K562 (cell line): Measurements from ENCODE around the gene MLC1. TPM values are rescaled to one million over a fixed set of nuclear protein-coding genes. Genes with fewer than 3 reads are reported as not detected.
A peak's percentile ranks its signal among the peaks of the same experiment; 100 is the strongest.

Source experiments
- BCL6 ChIP-seq: fragments of 250-450 bp; sonication (Bioruptor Pico); IDR thresholded peaks from 2 replicates; pipeline ENCODE4 v1.4.0; 2020
- FOSL1 ChIP-seq: fragments of 200-800 bp; sonication (Bioruptor generic); conservative IDR thresholded peaks from 2 replicates; pipeline ENCODE4 v1.6.1; 2016; ENCODE audit warnings: missing genetic modification characterization, missing compliant biosample characterization
- FOXA3 ChIP-seq, 2 experiments: fragments of 450-650 bp in 1 of 2; sonication (generic) in 1 of 2; formaldehyde crosslinking; IDR thresholded peaks in 1 of 2; conservative IDR thresholded peaks in 1 of 2; 2 replicates each; pipeline versions ENCODE4 v1.4.0 to v1.8.0; 2020 to 2022; ENCODE audit warnings: mild to moderate bottlenecking in 2 of 2, missing genetic modification reagents in 1 of 2
- HDAC3 ChIP-seq: fragments of 450-650 bp; IDR thresholded peaks from 2 replicates; pipeline ENCODE4 v1.6.1; 2018; ENCODE audit warnings: borderline replicate concordance, mild to moderate bottlenecking, moderate library complexity; ENCODE audit not compliant: partially characterized antibody
- HMG20A ChIP-seq: fragments of 450-650 bp; formaldehyde crosslinking; conservative IDR thresholded peaks from 2 replicates; pipeline ENCODE4 v1.4.0; 2020; ENCODE audit warnings: mild to moderate bottlenecking, mixed read lengths
- HOXB6 ChIP-seq: fragments of 250-450 bp; sonication (Bioruptor Pico); IDR thresholded peaks from 2 replicates; pipeline ENCODE4 v1.5.1; 2022; ENCODE audit warnings: mild to moderate bottlenecking, borderline replicate concordance
- KDM1A ChIP-seq, 2 experiments: fragments of 450-650 bp; IDR thresholded peaks; 2 replicates each; pipeline ENCODE4 v1.6.1; 2016; ENCODE audit warnings: mild to moderate bottlenecking in 2 of 2
- NFIX ChIP-seq: fragments of 250-450 bp; sonication (Bioruptor Pico); IDR thresholded peaks from 2 replicates; pipeline ENCODE4 v1.4.0; 2020; ENCODE audit warnings: low read depth, mild to moderate bottlenecking, moderate library complexity
- PCBP1 ChIP-seq: fragments of 200-400 bp; formaldehyde crosslinking; IDR thresholded peaks from 2 replicates; pipeline ENCODE4 v1.6.1; 2018; ENCODE audit warnings: mild to moderate bottlenecking, low read depth, low read length; ENCODE audit not compliant: poor library complexity, severe bottlenecking
- POU5F1 ChIP-seq: fragments of 150-350 bp; IDR thresholded peaks from 2 replicates; pipeline ENCODE4 v1.6.1; 2014; ENCODE audit warnings: borderline replicate concordance, low read length, low read depth, mild to moderate bottlenecking; ENCODE audit not compliant: partially characterized antibody
- RB1 ChIP-seq: fragments of 450-650 bp; IDR thresholded peaks from 2 replicates; pipeline ENCODE4 v1.6.1; 2017; ENCODE audit warnings: low read depth, mild to moderate bottlenecking
- SMAD2 ChIP-seq: fragments of 150-350 bp; IDR thresholded peaks from 2 replicates; pipeline ENCODE4 v1.6.1; 2014; ENCODE audit warnings: low read depth, mild to moderate bottlenecking, low read length
- SRSF7 ChIP-seq: fragments of 200-400 bp; formaldehyde crosslinking; optimal IDR thresholded peaks from 2 replicates; pipeline ENCODE3; 2017; ENCODE audit warnings: mild to moderate bottlenecking, low read depth, low read length
- STAT5A ChIP-seq: IDR thresholded peaks from 2 replicates; pipeline ENCODE4 v1.6.1; 2012; ENCODE audit warnings: low read length, inconsistent platforms, borderline replicate concordance
- TAF9B ChIP-seq: fragments of 450-650 bp; IDR thresholded peaks from 2 replicates; pipeline ENCODE4 v1.6.1; 2018; ENCODE audit warnings: mild to moderate bottlenecking; ENCODE audit not compliant: partially characterized antibody
- TCFL5 ChIP-seq: fragments of 250-450 bp; sonication (Bioruptor Pico); conservative IDR thresholded peaks from 2 replicates; pipeline ENCODE4 v1.6.1; 2021; ENCODE audit warnings: mild to moderate bottlenecking, moderate library complexity, matching md5 sums
- ZFP30 ChIP-seq: fragments of 250-450 bp; sonication (Bioruptor Pico); IDR thresholded peaks from 2 replicates; pipeline ENCODE4 v1.8.0; 2022; ENCODE audit warnings: moderate library complexity, mild to moderate bottlenecking, inconsistent platforms, borderline replicate concordance
- ZNF253 ChIP-seq: fragments of 250-450 bp; sonication (Bioruptor Pico); conservative IDR thresholded peaks from 2 replicates; pipeline ENCODE4 v1.6.1; 2021; ENCODE audit warnings: mild to moderate bottlenecking
- ZNF699 ChIP-seq: fragments of 250-450 bp; sonication (Bioruptor Pico); IDR thresholded peaks from 2 replicates; pipeline ENCODE4 v1.8.0; 2021; ENCODE audit warnings: mild to moderate bottlenecking, moderate library complexity; ENCODE audit not compliant: insufficient replicate concordance
- polyA plus RNA-seq, 8 experiments: library from polyadenylated mRNA; depleted of rRNA in 4 of 8; stranded (reverse) in 5 of 8; unstranded in 3 of 8; fragments of >200 nt; fragmentation: Nextera tagmentation in 2 of 8; fragmentation: Illumina TruSeq in 1 of 8; extraction: Ambion mirVana in 2 of 8; extraction: Trizol in 1 of 8; gene quantifications; 2 replicates each; pipeline versions ENCODE4 v1.2.1 to v1.2.3, GENCODE V29; 2011 to 2014; ENCODE audit warnings: inconsistent platforms in 1 of 8, missing spikeins in 1 of 8
- total RNA-seq, 7 experiments: library from RNA; depleted of rRNA in 6 of 7; stranded (reverse); fragments of >200 nt in 6 of 7; fragmentation: Illumina TruSeq in 2 of 7; extraction: Trizol in 2 of 7; gene quantifications; 2 replicates each; pipeline versions ENCODE4 v1.2.1 to v1.2.3, GENCODE V29; 2011 to 2021; ENCODE audit warnings: low replicate concordance in 1 of 7
- TF ChIP-seq, protein P1 (sequence below): sonication (generic); formaldehyde crosslinking; IDR thresholded peaks from 2 replicates; pipeline ENCODE4 v1.8.0; 2022; ENCODE audit warnings: mild to moderate bottlenecking, missing genetic modification reagents
- TF ChIP-seq, protein P2 (sequence below): sonication (generic); IDR thresholded peaks from 2 replicates; pipeline ENCODE4 v1.6.1; 2016
- TF ChIP-seq, protein P3 (sequence below): fragments of 450-650 bp; IDR thresholded peaks from 2 replicates; pipeline ENCODE4 v1.6.1; 2016; ENCODE audit warnings: mild to moderate bottlenecking
- TF ChIP-seq, protein P4 (sequence below), 3 experiments: IDR thresholded peaks in 2 of 3; conservative IDR thresholded peaks in 1 of 3; 2 replicates each; pipeline ENCODE4 v1.5.1; 2011 to 2012; ENCODE audit warnings: low read length in 3 of 3, mild to moderate bottlenecking in 3 of 3, control low read depth in 2 of 3, improper control_type of control experiment in 1 of 3, inconsistent platforms in 1 of 3, low read depth in 1 of 3, mixed read lengths in 1 of 3, moderate library complexity in 1 of 3; ENCODE audit not compliant: insufficient read depth in 2 of 3

MLC1 gene
- total and polyA plus RNA-seq, 9 of the 15 experiments (the other 6 are each of a cell fraction or from before 2014, with no cell fraction given), result 0.06 to 0.98 (median 0.39) TPM

DNA sequence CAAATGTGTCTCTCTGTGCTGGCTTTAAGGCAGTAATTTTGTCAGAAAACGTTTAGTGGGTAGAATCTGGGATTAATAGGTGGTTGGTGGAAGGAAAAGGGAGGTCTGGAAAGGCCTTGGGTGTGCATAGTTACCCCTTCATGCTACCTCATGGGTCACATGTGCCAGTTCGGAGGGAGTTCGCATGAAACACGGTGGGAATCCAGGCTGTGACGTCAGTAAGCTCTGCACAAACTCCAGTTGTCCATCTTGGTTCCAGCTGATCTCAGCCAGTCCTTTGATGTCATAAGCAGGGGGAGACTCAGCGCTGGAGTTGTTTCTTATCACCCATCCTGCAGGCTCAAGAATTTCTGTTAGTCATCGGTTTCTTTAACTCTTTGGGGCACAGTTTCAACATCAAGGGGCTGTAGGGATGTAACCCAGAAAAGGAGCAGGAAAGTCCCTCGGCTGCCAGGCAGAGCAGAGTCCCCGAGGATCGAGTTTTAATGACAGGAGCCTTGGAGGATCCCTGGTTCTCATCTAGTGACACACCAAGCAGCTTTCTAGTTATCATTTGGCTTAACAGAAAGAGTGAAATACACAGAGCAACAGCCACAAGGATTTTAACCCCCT, 33.4 kb upstream of the MLC1 start (continued):
- TF ChIP-seq TAF9B (peak; percentile 99), ZNF699 (no peak), RB1 (no peak), SRSF7 (no peak), ZFP30 (no peak), NFIX (CRISPR knock-in tag) (no peak), PCBP1 (no peak), TCFL5 (CRISPR knock-in tag) (no peak), KDM1A (IDR thresholded peaks at IDR 0.05) (peak in 1 of 2 experiments; percentile 18; a peak in 2 of 4 replicates), POU5F1 (no peak), STAT5A (peak; percentile 73), HDAC3 (peak; percentile 81), SMAD2 (no peak), FOXA3 (CRISPR knock-in tag; conservative IDR thresholded peaks at IDR 0.05 in 1 of 2, IDR thresholded peaks at IDR 0.05 in 1 of 2) (peak in 1 of 2 experiments; percentile 59; a peak in 2 of 4 replicates), FOSL1 (tag) (peak; percentile 98), HOXB6 (CRISPR knock-in tag) (no peak), HMG20A (no peak), BCL6 (CRISPR knock-in tag) (no peak), ZNF253 (CRISPR knock-in tag) (no peak)
- TF ChIP-seq, protein P1, sequence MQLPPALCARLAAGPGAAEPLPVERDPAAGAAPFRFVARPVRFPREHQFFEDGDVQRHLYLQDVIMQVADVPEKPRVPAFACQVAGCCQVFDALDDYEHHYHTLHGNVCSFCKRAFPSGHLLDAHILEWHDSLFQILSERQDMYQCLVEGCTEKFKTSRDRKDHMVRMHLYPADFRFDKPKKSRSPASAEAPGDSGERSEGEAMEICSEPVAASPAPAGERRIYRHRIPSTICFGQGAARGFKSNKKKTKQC (CRISPR knock-in tag), result 0 out of 2 replicates have a peak, but pooled peaks have one; percentile 30
- TF ChIP-seq, protein P2, sequence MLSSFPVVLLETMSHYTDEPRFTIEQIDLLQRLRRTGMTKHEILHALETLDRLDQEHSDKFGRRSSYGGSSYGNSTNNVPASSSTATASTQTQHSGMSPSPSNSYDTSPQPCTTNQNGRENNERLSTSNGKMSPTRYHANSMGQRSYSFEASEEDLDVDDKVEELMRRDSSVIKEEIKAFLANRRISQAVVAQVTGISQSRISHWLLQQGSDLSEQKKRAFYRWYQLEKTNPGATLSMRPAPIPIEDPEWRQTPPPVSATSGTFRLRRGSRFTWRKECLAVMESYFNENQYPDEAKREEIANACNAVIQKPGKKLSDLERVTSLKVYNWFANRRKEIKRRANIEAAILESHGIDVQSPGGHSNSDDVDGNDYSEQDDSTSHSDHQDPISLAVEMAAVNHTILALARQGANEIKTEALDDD, result peak; percentile 85
- TF ChIP-seq, protein P3, sequence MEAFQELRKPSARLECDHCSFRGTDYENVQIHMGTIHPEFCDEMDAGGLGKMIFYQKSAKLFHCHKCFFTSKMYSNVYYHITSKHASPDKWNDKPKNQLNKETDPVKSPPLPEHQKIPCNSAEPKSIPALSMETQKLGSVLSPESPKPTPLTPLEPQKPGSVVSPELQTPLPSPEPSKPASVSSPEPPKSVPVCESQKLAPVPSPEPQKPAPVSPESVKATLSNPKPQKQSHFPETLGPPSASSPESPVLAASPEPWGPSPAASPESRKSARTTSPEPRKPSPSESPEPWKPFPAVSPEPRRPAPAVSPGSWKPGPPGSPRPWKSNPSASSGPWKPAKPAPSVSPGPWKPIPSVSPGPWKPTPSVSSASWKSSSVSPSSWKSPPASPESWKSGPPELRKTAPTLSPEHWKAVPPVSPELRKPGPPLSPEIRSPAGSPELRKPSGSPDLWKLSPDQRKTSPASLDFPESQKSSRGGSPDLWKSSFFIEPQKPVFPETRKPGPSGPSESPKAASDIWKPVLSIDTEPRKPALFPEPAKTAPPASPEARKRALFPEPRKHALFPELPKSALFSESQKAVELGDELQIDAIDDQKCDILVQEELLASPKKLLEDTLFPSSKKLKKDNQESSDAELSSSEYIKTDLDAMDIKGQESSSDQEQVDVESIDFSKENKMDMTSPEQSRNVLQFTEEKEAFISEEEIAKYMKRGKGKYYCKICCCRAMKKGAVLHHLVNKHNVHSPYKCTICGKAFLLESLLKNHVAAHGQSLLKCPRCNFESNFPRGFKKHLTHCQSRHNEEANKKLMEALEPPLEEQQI, result no peak
- TF ChIP-seq, protein P4, sequence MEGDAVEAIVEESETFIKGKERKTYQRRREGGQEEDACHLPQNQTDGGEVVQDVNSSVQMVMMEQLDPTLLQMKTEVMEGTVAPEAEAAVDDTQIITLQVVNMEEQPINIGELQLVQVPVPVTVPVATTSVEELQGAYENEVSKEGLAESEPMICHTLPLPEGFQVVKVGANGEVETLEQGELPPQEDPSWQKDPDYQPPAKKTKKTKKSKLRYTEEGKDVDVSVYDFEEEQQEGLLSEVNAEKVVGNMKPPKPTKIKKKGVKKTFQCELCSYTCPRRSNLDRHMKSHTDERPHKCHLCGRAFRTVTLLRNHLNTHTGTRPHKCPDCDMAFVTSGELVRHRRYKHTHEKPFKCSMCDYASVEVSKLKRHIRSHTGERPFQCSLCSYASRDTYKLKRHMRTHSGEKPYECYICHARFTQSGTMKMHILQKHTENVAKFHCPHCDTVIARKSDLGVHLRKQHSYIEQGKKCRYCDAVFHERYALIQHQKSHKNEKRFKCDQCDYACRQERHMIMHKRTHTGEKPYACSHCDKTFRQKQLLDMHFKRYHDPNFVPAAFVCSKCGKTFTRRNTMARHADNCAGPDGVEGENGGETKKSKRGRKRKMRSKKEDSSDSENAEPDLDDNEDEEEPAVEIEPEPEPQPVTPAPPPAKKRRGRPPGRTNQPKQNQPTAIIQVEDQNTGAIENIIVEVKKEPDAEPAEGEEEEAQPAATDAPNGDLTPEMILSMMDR (IDR thresholded peaks at IDR 0.05 in 2 of 3, conservative IDR thresholded peaks at IDR 0.05 in 1 of 3; ENCODE audit: insufficient read depth in 2 of 3, low read depth in 1 of 3, low read length in 3 of 3), result no peak
